ENCODE results near the gene OR2S2.
A peak's percentile ranks its signal among the peaks of the same experiment; 100 is the strongest.

The OR2S2 gene

DNA sequence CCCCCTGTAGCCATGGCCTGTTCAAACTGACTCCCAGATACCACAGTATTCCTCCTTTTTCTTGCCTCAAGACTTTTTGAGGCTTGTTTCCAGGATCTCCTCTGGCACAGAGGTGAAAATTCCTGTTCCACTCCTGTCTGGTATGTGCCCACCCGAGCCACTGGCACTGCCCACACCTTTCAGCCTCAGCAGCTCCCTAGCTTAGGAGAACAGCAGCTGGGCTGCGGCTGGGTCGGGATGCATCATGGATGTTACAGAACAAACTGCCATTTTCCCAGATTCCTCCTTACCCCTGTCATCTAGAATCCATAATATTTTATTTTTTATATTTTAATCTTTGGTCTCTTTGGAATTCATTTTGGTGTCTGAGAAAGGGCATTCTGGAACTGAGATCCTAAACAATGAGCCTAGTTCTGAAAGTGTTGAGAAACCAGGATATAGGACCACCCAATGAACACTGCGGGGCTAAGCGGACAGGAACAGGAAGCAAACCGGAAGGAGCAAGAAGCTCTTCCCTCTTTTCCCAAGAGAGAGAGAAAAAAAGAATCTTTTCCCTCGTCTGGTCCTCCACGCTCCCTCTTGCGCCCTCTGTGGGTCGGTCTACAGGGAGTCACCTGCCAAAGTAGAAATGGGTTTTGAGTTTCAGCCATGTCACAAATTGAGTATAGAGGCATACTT lies 12.5 kb downstream of the OR2S2 start:
- Histone ChIP-seq H3F3A (ENCODE audit: low read depth) (0 out of 2 replicates have a peak, but pooled peaks cover 3% of the 10 kb centered on the region), H3K4me3 (ENCODE audit: low read length, poor library complexity, severe bottlenecking) (no peak overlapping the region), H3K27me3 (ENCODE audit: insufficient read depth, low read length, poor library complexity, severe bottlenecking) (no peaks in the 10 kb centered on the region), H4K20me1 (ENCODE audit: insufficient read depth, low read length, poor library complexity, severe bottlenecking) (no peaks in the 10 kb centered on the region), H3K9me3 (ENCODE audit: insufficient read depth, low read depth, low read length) (no peaks in the 10 kb centered on the region), H3K36me3 (ENCODE audit: insufficient read depth, low read length) (no peaks in the 10 kb centered on the region), H3K9ac (ENCODE audit: low read depth, low read length, poor library complexity, severe bottlenecking) (peak overlapping the region; percentile 19), H3K79me2 (ENCODE audit: insufficient read depth, low read length) (no peaks in the 10 kb centered on the region), H3K4me1 (ENCODE audit: insufficient read depth, low read length, poor library complexity, severe bottlenecking) (peaks cover 57% of the 10 kb centered on the region), H3K9me2 (replicated peaks; ENCODE audit: low read depth, low read length) (no peaks in the 10 kb centered on the region), H2AFZ (ENCODE audit: low read length) (peak overlapping the region; percentile 71), H3K4me2 (ENCODE audit: low read depth, low read length, poor library complexity, severe bottlenecking) (peak overlapping the region; percentile 1)
- no peak for TF ChIP-seq EZH2phosphoT487 (IDR thresholded peaks at IDR 0.05; ENCODE audit: borderline replicate concordance)
- TF ChIP-seq, protein P1, sequence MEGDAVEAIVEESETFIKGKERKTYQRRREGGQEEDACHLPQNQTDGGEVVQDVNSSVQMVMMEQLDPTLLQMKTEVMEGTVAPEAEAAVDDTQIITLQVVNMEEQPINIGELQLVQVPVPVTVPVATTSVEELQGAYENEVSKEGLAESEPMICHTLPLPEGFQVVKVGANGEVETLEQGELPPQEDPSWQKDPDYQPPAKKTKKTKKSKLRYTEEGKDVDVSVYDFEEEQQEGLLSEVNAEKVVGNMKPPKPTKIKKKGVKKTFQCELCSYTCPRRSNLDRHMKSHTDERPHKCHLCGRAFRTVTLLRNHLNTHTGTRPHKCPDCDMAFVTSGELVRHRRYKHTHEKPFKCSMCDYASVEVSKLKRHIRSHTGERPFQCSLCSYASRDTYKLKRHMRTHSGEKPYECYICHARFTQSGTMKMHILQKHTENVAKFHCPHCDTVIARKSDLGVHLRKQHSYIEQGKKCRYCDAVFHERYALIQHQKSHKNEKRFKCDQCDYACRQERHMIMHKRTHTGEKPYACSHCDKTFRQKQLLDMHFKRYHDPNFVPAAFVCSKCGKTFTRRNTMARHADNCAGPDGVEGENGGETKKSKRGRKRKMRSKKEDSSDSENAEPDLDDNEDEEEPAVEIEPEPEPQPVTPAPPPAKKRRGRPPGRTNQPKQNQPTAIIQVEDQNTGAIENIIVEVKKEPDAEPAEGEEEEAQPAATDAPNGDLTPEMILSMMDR (conservative IDR thresholded peaks at IDR 0.05; ENCODE audit: low read length) = peak; percentile 94

DNA sequence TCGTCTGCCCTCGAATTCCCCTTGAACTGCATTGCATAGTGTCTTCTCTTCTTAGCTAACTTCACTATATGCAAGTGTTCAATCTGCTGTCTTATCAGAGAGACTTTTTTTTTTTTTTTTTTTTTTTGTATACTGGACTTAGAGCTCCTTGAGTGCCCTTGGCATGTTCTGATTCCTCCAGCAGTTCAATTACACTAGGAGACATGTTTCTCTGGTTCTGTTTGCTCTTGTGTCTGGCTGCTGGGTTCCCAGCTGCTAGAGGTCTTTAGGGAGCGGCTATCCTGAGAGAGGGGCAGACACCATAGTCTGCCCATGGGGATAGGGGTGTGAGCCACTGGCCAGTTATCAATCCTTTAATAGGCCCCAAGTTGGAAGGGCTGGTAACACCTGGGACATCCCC lies 13.1 kb downstream of the OR2S2 start:
- no peaks in the 10 kb centered on the region for H3K36me3 ChIP-seq (ENCODE audit: insufficient read depth, low read length)
- 0 out of 2 replicates have a peak, but pooled peaks cover 3% of the 10 kb centered on the region for H3F3A ChIP-seq (ENCODE audit: low read depth)
- H3K9me3 ChIP-seq (ENCODE audit: insufficient read depth, low read depth, low read length) = no peaks in the 10 kb centered on the region
- TF ChIP-seq, protein P1 (conservative IDR thresholded peaks at IDR 0.05; ENCODE audit: low read length) = no peak
- TF ChIP-seq EZH2phosphoT487 (IDR thresholded peaks at IDR 0.05; ENCODE audit: borderline replicate concordance) = no peak
- no peaks in the 10 kb centered on the region for H3K9me2 ChIP-seq (replicated peaks; ENCODE audit: low read depth, low read length)
- H4K20me1 ChIP-seq (ENCODE audit: insufficient read depth, low read length, poor library complexity, severe bottlenecking) = no peaks in the 10 kb centered on the region
- peak overlapping the region; percentile 19 for H3K9ac ChIP-seq (ENCODE audit: low read depth, low read length, poor library complexity, severe bottlenecking)
- no peak overlapping the region for H3K4me3 ChIP-seq (ENCODE audit: low read length, poor library complexity, severe bottlenecking)
- H3K27me3 ChIP-seq (ENCODE audit: insufficient read depth, low read length, poor library complexity, severe bottlenecking) = no peaks in the 10 kb centered on the region
- peaks cover 63% of the 10 kb centered on the region for H3K4me1 ChIP-seq (ENCODE audit: insufficient read depth, low read length, poor library complexity, severe bottlenecking)
- no peak overlapping the region for H3K4me2 ChIP-seq (ENCODE audit: low read depth, low read length, poor library complexity, severe bottlenecking)
- peak overlapping the region; percentile 52; the same call in 1 of the 2 replicates for H2AFZ ChIP-seq (ENCODE audit: low read length)
- no peaks in the 10 kb centered on the region for H3K79me2 ChIP-seq (ENCODE audit: insufficient read depth, low read length)

DNA sequence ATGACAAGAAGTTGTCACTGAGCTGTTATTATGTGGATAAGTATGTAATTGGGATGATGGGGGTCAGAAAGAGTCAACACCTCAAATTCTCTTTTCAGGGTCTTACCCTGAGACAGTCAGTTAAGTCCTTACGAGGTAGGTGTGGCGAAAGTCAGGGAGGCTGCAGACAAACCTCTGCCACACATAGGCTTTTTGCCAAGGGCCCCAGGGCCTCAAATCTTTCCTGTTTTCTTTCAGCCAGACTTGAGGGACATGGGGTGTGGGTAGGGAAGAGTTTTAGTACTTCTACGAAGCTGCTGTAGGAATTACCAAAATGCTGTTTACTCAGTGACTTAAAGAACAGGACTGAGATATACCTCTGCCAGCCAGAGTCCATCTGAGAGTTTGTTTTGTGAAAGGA lies 13.8 kb downstream of the OR2S2 start:
- Histone ChIP-seq H3K4me3 (ENCODE audit: low read length, poor library complexity, severe bottlenecking) (no peak overlapping the region), H3K9me2 (replicated peaks; ENCODE audit: low read depth, low read length) (no peaks in the 10 kb centered on the region), H3K4me2 (ENCODE audit: low read depth, low read length, poor library complexity, severe bottlenecking) (no peak overlapping the region), H3F3A (ENCODE audit: low read depth) (0 out of 2 replicates have a peak, but pooled peaks cover 3% of the 10 kb centered on the region), H4K20me1 (ENCODE audit: insufficient read depth, low read length, poor library complexity, severe bottlenecking) (no peaks in the 10 kb centered on the region), H2AFZ (ENCODE audit: low read length) (peak overlapping the region; percentile 52), H3K79me2 (ENCODE audit: insufficient read depth, low read length) (no peaks in the 10 kb centered on the region), H3K36me3 (ENCODE audit: insufficient read depth, low read length) (no peaks in the 10 kb centered on the region), H3K9me3 (ENCODE audit: insufficient read depth, low read depth, low read length) (no peaks in the 10 kb centered on the region), H3K9ac (ENCODE audit: low read depth, low read length, poor library complexity, severe bottlenecking) (peak overlapping the region; percentile 2), H3K4me1 (ENCODE audit: insufficient read depth, low read length, poor library complexity, severe bottlenecking) (peaks cover 64% of the 10 kb centered on the region), H3K27me3 (ENCODE audit: insufficient read depth, low read length, poor library complexity, severe bottlenecking) (no peaks in the 10 kb centered on the region)
- TF ChIP-seq EZH2phosphoT487 (IDR thresholded peaks at IDR 0.05; ENCODE audit: borderline replicate concordance) = no peak
- TF ChIP-seq, protein P1 (conservative IDR thresholded peaks at IDR 0.05; ENCODE audit: low read length) = no peak
